ENCODE data around the gene SERGEF. TPM values are rescaled to one million over a fixed set of nuclear protein-coding genes. Genes with fewer than 3 reads are reported as not detected.
A peak's percentile ranks its signal among the peaks of the same experiment; 100 is the strongest.
"Not testable (repeated sequence)": the region's sequence is repeated elsewhere in the genome, so short reads cannot be mapped to it uniquely, and the experiment has no call there.

SERGEF gene
- total and polyA plus RNA-seq, 4 donors = 44.7 to 51.0 (median 46.2) TPM

DNA sequence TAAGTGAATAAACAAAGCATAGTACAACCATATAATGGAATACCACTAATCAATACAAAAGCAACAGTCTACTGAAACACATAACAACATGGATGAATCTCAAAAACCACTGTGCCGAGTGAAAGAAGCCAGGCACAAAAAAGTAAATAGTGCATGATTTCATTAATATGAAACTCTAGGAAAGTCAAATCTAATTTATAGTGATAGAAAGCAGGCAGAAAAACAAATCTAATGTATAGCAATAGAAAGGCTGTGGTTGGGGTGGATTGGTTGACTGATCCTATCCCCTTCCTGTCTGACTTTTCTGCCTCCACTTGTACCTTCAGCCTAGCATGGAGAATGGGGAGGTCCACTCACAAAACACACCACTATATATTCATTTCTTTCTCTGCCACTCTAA is 115.4 kb downstream of the SERGEF start:
- no peak for DNase-seq (ENCODE audit: low read depth in 4 of 6, low spot score in 6 of 6)
- peaks cover 8% of the 10 kb centered on the region for H3K4me1 ChIP-seq (ENCODE audit: control insufficient read depth, insufficient read depth, low read length)

DNA sequence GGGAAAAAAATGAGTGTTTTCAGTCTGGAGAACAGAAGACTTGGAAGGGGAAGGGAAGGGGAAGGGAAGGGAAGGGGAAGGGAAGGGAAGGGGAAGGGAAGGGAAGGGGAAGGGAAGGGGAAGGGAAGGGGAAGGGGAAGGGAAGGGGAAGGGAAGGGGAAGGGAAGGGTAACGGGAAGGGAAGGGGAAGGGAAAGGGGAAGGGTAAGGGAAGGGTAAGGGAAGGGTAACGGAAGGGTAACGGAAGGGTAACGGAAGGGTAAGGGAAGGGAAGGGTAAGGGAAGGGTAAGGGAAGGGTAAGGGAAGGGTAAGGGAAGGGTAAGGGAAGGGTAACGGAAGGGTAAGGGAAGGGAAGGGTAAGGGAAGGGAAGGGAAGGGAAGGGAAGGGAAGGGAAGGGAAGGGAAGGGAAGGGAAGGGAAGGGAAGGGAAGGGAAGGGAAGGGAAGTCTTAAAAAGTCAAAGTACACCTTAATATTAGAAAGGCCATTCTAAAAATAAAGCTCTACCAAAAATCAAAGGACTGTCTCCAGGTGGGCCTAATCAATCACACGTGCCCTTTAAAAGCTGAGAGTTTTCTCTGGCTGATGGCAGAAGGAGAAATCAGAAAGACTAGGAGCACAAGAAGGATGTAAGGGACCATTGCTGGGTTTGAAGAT is 116.2 kb downstream of the SERGEF start:
- DNase-seq (ENCODE audit: low read depth in 4 of 6, low spot score in 6 of 6); H3K27me3 ChIP-seq (ENCODE audit: control insufficient read depth, insufficient read depth, low read length); H3K4me1 ChIP-seq (ENCODE audit: control insufficient read depth, insufficient read depth, low read length); H3K36me3 ChIP-seq (ENCODE audit: control insufficient read depth, insufficient read depth, low read length); H3K9me3 ChIP-seq (ENCODE audit: control insufficient read depth, insufficient read depth, low read length); H3K4me3 ChIP-seq (ENCODE audit: low read depth, low read length); H3K27ac ChIP-seq (ENCODE audit: low read depth, low read length): not testable (repeated sequence)
- 95% methylated on average over 4 of the region's 6 CpGs for WGBS (ENCODE audit: insufficient coverage)

More for the DNA sequence above, 115.4 kb downstream of the SERGEF start:
- no CpG with 5 or more reads among the region's 1 CpG for WGBS (ENCODE audit: insufficient coverage)
- Histone ChIP-seq H3K4me3 (ENCODE audit: low read depth, low read length) (no peak overlapping the region), H3K27ac (ENCODE audit: low read depth, low read length) (no peak overlapping the region), H3K27me3 (ENCODE audit: control insufficient read depth, insufficient read depth, low read length) (no peaks in the 10 kb centered on the region), H3K9me3 (ENCODE audit: control insufficient read depth, insufficient read depth, low read length) (no peaks in the 10 kb centered on the region), H3K36me3 (ENCODE audit: control insufficient read depth, insufficient read depth, low read length) (no peaks in the 10 kb centered on the region)

DNA sequence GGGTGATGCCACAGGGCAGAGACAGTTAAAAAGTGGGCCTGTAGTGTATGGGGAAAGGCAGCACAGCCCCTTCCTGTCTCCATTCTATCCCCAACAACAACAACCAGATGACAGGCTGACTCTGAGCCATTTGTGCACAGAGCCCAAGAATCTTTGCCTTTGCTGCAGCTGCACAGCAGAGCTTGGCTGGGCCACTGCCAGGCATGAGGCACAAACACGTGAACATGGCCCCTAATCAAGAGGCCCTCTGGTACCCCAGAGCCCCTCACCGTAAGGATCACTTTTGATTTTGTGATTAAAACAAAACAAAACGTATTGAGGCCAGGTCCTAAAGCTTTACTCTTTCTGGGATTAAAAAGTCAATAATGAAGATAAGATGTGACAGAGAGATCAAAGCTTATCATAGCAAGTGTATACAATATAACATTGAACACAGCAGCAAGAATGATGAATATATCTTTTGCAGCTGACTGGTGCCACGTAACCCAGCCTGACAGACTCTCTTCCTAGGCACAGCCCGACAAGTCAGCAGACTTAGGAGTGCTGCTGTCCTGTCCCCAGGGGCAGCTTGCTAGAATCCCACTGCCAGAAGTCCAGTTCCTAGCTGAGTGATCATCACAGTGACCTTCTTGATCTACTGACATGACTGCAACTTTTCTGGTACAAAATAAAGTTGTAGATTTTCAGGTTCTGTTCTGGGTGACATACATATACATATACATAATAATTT is 117.8 kb downstream of the SERGEF start:
- H3K4me1 ChIP-seq (ENCODE audit: control insufficient read depth, insufficient read depth, low read length) = peaks cover 8% of the 10 kb centered on the region
- 41% methylated on average over 3 of the region's 5 CpGs for WGBS (ENCODE audit: insufficient coverage)
- H3K27me3 ChIP-seq (ENCODE audit: control insufficient read depth, insufficient read depth, low read length) = no peaks in the 10 kb centered on the region
- H3K36me3 ChIP-seq (ENCODE audit: control insufficient read depth, insufficient read depth, low read length) = no peaks in the 10 kb centered on the region
- H3K9me3 ChIP-seq (ENCODE audit: control insufficient read depth, insufficient read depth, low read length) = no peaks in the 10 kb centered on the region
- peak in 3 of 6 donors; percentile 33 to 67 (median 41) for DNase-seq (ENCODE audit: low read depth in 4 of 6, low spot score in 6 of 6)
- H3K4me3 ChIP-seq (ENCODE audit: low read depth, low read length) = no peak overlapping the region
- peak overlapping the region; percentile 16 for H3K27ac ChIP-seq (ENCODE audit: low read depth, low read length)

DNA sequence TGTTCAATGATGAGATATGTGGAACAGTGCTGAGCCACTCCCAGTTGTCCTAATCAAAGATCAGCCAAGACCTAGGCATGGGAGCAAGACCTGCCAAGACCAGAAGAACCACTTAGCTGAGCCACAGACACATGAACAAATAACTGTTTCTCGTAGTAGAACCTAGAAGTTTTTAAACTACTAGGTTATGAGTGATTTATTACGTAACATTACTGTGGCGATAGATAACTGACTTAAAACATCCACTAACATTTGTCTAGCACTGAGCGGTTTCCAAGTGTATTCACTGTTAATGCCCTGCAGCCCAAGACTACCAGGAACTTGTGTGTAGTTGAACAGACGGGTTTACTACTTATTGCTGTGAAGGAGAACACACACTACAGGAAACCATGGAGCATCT is 120.4 kb downstream of the SERGEF start:
- Histone ChIP-seq H3K4me3 (ENCODE audit: low read depth, low read length) (no peak overlapping the region), H3K4me1 (ENCODE audit: control insufficient read depth, insufficient read depth, low read length) (peaks cover 12% of the 10 kb centered on the region), H3K9me3 (ENCODE audit: control insufficient read depth, insufficient read depth, low read length) (no peaks in the 10 kb centered on the region), H3K36me3 (ENCODE audit: control insufficient read depth, insufficient read depth, low read length) (no peaks in the 10 kb centered on the region), H3K27ac (ENCODE audit: low read depth, low read length) (no peak overlapping the region), H3K27me3 (ENCODE audit: control insufficient read depth, insufficient read depth, low read length) (no peaks in the 10 kb centered on the region)
- no peak for DNase-seq (ENCODE audit: low read depth in 4 of 6, low spot score in 6 of 6)
- no CpG with 5 or more reads among the region's 5 CpGs for WGBS (ENCODE audit: insufficient coverage)

DNA sequence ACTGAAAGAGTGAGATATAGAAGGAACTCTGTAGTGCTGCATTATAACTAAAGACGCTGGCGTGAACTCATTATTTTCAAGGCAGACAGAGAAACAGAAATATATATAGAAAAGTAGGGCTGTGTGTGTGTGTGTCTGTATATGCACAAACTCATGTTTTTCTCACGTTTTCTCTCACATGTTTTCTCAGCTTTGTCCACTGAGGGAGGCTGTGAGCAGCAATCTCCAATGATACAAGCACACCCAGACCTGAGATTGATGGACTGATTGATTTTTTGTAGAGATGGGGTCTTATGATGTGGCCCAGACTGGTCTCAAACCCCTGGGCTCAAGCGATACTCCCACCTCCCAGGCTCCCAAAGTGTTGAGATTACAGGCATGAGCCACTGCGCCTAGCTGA is 122.5 kb downstream of the SERGEF start:
- H3K36me3 ChIP-seq (ENCODE audit: control insufficient read depth, insufficient read depth, low read length) = no peaks in the 10 kb centered on the region
- DNase-seq (ENCODE audit: low read depth in 4 of 6, low spot score in 6 of 6) = peak in 1 of 6 donors; percentile 33

DNA sequence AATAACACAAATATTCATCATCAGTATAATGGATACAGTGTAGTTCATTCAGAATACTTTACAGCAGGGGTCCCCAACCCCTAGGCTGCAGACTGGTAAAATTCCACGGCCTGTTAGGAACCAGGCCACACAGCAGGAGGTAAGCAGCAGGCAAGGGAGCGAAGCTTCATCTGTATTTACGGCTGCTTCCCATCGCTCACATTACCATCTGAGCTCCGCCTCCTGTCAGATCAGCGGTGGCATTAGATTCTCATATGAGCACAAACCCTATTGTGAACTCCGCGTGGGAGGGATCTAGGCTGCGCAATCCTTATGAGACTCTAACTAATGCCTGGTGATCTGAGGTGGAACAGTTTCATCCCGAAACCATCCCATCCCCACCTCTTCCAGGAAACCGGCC is 125.1 kb downstream of the SERGEF start:
- WGBS (ENCODE audit: insufficient coverage) = 32% methylated on average over 6 of the region's 11 CpGs
- no peak overlapping the region for H3K27ac ChIP-seq (ENCODE audit: low read depth, low read length)
- H3K4me3 ChIP-seq (ENCODE audit: low read depth, low read length) = no peak overlapping the region
- H3K9me3 ChIP-seq (ENCODE audit: control insufficient read depth, insufficient read depth, low read length) = no peaks in the 10 kb centered on the region
- peaks cover 4% of the 10 kb centered on the region for H3K4me1 ChIP-seq (ENCODE audit: control insufficient read depth, insufficient read depth, low read length)
- peaks cover 6% of the 10 kb centered on the region for H3K36me3 ChIP-seq (ENCODE audit: control insufficient read depth, insufficient read depth, low read length)
- DNase-seq (ENCODE audit: low read depth in 4 of 6, low spot score in 6 of 6) = peak in 1 of 6 donors; percentile 34
- no peaks in the 10 kb centered on the region for H3K27me3 ChIP-seq (ENCODE audit: control insufficient read depth, insufficient read depth, low read length)

More for the DNA sequence above, 122.5 kb downstream of the SERGEF start:
- Histone ChIP-seq H3K27ac (ENCODE audit: low read depth, low read length) (no peak overlapping the region), H3K4me3 (ENCODE audit: low read depth, low read length) (no peak overlapping the region), H3K4me1 (ENCODE audit: control insufficient read depth, insufficient read depth, low read length) (peaks cover 11% of the 10 kb centered on the region), H3K27me3 (ENCODE audit: control insufficient read depth, insufficient read depth, low read length) (no peaks in the 10 kb centered on the region), H3K9me3 (ENCODE audit: control insufficient read depth, insufficient read depth, low read length) (no peaks in the 10 kb centered on the region)
- no CpG with 5 or more reads among the region's 5 CpGs for WGBS (ENCODE audit: insufficient coverage)

DNA sequence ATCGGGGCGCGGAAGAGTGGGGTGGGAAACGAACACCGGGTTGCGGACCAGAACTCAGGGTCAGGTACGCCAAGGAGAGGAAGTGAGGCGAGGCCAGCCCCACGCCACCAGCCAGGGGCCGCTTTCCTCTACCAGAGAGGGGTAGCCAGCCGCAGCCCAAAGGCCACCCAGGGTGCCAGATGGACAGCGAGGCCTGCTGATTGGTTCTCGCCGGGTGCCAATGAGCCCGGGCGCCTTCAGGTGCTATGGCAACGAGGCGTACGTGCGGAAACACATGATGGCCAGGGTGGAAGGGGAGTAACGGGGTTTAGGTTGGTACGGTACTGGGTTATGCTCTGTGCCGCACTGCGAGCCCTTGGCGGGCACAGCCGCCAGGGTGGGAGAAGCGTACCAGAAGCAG is 128.9 kb downstream of the SERGEF start:
- H3K36me3 ChIP-seq (ENCODE audit: control insufficient read depth, insufficient read depth, low read length) = peaks cover 6% of the 10 kb centered on the region
- 92% methylated on average over 27 of the region's 27 CpGs for WGBS (ENCODE audit: insufficient coverage)

DNA sequence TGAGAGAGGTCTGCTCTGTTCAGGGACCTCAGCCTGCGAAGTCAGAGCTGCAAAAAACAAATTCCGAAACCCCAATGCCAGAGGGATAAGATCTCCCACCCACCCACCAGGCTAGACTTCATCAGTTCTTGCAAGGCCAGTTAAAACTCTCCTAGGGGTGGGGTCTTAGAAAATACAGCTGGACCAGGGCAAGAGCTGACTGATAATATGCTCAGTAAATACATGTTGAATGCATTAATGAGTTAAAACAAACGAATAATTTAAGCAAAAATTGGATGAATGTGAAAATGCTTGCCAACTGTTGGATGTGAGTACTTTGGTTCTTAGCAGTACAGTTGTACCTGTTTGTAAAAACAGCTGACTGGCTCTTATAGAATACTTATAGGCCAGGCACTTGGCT is 129.8 kb downstream of the SERGEF start:
- H3K4me1 ChIP-seq (ENCODE audit: control insufficient read depth, insufficient read depth, low read length) = peaks cover 4% of the 10 kb centered on the region
- H3K9me3 ChIP-seq (ENCODE audit: control insufficient read depth, insufficient read depth, low read length) = no peaks in the 10 kb centered on the region
- no peak overlapping the region for H3K4me3 ChIP-seq (ENCODE audit: low read depth, low read length)
- H3K27ac ChIP-seq (ENCODE audit: low read depth, low read length) = no peak overlapping the region
- peaks cover 6% of the 10 kb centered on the region for H3K36me3 ChIP-seq (ENCODE audit: control insufficient read depth, insufficient read depth, low read length)
- H3K27me3 ChIP-seq (ENCODE audit: control insufficient read depth, insufficient read depth, low read length) = no peaks in the 10 kb centered on the region
- DNase-seq (ENCODE audit: low read depth in 4 of 6, low spot score in 6 of 6) = no peak
- 100% methylated on average over 1 of the region's 3 CpGs for WGBS (ENCODE audit: insufficient coverage)

More for the DNA sequence above, 128.9 kb downstream of the SERGEF start:
- peaks cover 4% of the 10 kb centered on the region for H3K4me1 ChIP-seq (ENCODE audit: control insufficient read depth, insufficient read depth, low read length)
- no peak for DNase-seq (ENCODE audit: low read depth in 4 of 6, low spot score in 6 of 6)
- H3K27me3 ChIP-seq (ENCODE audit: control insufficient read depth, insufficient read depth, low read length) = no peaks in the 10 kb centered on the region
- no peak overlapping the region for H3K27ac ChIP-seq (ENCODE audit: low read depth, low read length)
- no peak overlapping the region for H3K4me3 ChIP-seq (ENCODE audit: low read depth, low read length)
- no peaks in the 10 kb centered on the region for H3K9me3 ChIP-seq (ENCODE audit: control insufficient read depth, insufficient read depth, low read length)

DNA sequence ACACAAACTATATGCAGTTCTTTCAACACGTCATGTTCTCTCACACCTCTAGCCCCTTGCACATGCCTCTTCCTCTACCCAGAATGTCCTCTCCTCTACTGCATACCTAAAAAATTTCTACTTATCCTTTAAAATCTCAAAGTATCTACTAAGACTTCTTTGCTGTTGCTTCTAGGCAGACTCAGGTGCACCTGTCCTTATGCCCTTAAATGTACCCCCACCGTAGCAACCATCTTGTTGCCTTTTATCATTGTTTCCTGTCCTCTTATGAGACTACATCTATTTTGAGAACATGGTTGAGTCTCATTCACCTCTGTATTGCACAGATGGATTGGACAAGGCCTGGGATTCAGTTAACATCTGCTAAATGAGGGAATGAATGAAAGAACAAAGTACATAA is 134.1 kb downstream of the SERGEF start:
- Histone ChIP-seq H3K9me3 (ENCODE audit: control insufficient read depth, insufficient read depth, low read length) (no peaks in the 10 kb centered on the region), H3K27ac (ENCODE audit: low read depth, low read length) (no peak overlapping the region), H3K36me3 (ENCODE audit: control insufficient read depth, insufficient read depth, low read length) (no peaks in the 10 kb centered on the region), H3K4me1 (ENCODE audit: control insufficient read depth, insufficient read depth, low read length) (peaks cover 2% of the 10 kb centered on the region), H3K27me3 (ENCODE audit: control insufficient read depth, insufficient read depth, low read length) (no peaks in the 10 kb centered on the region), H3K4me3 (ENCODE audit: low read depth, low read length) (no peak overlapping the region)
- no peak for DNase-seq (ENCODE audit: low read depth in 4 of 6, low spot score in 6 of 6)
- 86% methylated on average over 1 of the region's 2 CpGs for WGBS (ENCODE audit: insufficient coverage)

DNA sequence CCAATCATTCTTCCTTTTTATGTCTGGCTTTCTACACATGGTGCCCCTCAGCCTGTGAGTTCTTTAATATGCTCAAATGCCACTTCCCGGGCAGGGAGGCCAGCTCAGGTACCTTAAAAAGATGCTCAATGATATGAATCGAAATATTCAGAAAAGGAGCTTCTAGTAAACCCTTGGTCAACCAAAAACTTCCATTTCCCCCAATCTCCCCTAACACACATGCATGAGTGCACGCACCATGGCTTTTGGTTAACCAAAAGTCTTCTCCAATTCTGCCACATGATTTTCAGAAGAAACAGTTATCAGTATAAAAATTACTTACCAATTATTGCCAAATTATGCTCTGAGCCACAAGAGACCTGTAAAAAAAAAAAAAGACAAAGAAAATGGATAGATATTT is 135.0 kb downstream of the SERGEF start:
- no peak overlapping the region for H3K27ac ChIP-seq (ENCODE audit: low read depth, low read length)
- 100% methylated on average over 3 of the region's 3 CpGs for WGBS (ENCODE audit: insufficient coverage)

More for the DNA sequence above, 135.0 kb downstream of the SERGEF start:
- Histone ChIP-seq H3K4me3 (ENCODE audit: low read depth, low read length) (no peak overlapping the region), H3K4me1 (ENCODE audit: control insufficient read depth, insufficient read depth, low read length) (peaks cover 5% of the 10 kb centered on the region), H3K36me3 (ENCODE audit: control insufficient read depth, insufficient read depth, low read length) (no peaks in the 10 kb centered on the region), H3K9me3 (ENCODE audit: control insufficient read depth, insufficient read depth, low read length) (no peaks in the 10 kb centered on the region), H3K27me3 (ENCODE audit: control insufficient read depth, insufficient read depth, low read length) (no peaks in the 10 kb centered on the region)
- DNase-seq (ENCODE audit: low read depth in 4 of 6, low spot score in 6 of 6) = no peak

Data from spinal cord (tissue), 10 donors.